NT2/D1 (cell line): ENCODE data around the gene EFCAB8.

Experiments
- YY1 ChIP-seq: IDR thresholded peaks from 2 replicates; pipeline ENCODE4 v1.6.1; 2011; ENCODE audit not compliant: insufficient read length, insufficient read depth
- ZNF274 ChIP-seq: IDR thresholded peaks from 2 replicates; pipeline ENCODE4 v1.6.1; 2011; ENCODE audit warnings: mild to moderate bottlenecking, low read depth, low read length

GRCh38 chr20:33000802-33001466 lies 142.2 kb downstream of the EFCAB8 start:
- TF ChIP-seq ZNF274 (no peak), YY1 (no peak)
